Osteoblast (primary cell): ENCODE measurements around the gene LYZL6. TPM values are rescaled to one million over a fixed set of nuclear protein-coding genes. Genes with fewer than 3 reads are reported as not detected.

Source experiments
- DNase-seq: peaks from one replicate; pipeline ENCODE4 v3.0.0; 2011; ENCODE audit warnings: low spot score, mixed read lengths; ENCODE audit not compliant: insufficient read length; ENCODE audit errors: missing footprints
- H2AFZ ChIP-seq: 2 replicates; pipeline ENCODE4 v1.6.0; 2011; ENCODE audit warnings: mild to moderate bottlenecking, low read length
- H3K27ac ChIP-seq: 2 replicates; pipeline ENCODE4 v1.5.1; 2011; ENCODE audit warnings: mild to moderate bottlenecking, low read depth, low read length, moderate library complexity
- H3K27me3 ChIP-seq: 2 replicates; pipeline ENCODE4 v1.6.0; 2012; ENCODE audit warnings: mild to moderate bottlenecking, control low read depth, inconsistent platforms, low read length, moderate library complexity; ENCODE audit not compliant: insufficient read depth
- H3K36me3 ChIP-seq: 2 replicates; pipeline ENCODE4 v1.5.1; 2011; ENCODE audit warnings: mild to moderate bottlenecking, low read length, control low read depth, moderate library complexity; ENCODE audit not compliant: insufficient read depth
- H3K4me1 ChIP-seq: 2 replicates; pipeline ENCODE4 v1.5.1; 2011; ENCODE audit warnings: mild to moderate bottlenecking, low read length, control low read depth, moderate library complexity; ENCODE audit not compliant: insufficient read depth
- H3K4me2 ChIP-seq: 2 replicates; pipeline ENCODE4 v1.6.0; 2011; ENCODE audit warnings: mild to moderate bottlenecking, low read length; ENCODE audit not compliant: insufficient read depth
- H3K4me3 ChIP-seq: fragments of 200-600 bp; sonication (generic); 3 replicates; pipeline ENCODE4 v1.5.1; 2012; ENCODE audit warnings: mild to moderate bottlenecking, low read length, inconsistent platforms; ENCODE audit not compliant: insufficient read depth
- H3K79me2 ChIP-seq: 2 replicates; pipeline ENCODE4 v1.6.0; 2012; ENCODE audit warnings: mild to moderate bottlenecking, low read length, control low read depth, inconsistent platforms; ENCODE audit not compliant: insufficient read depth
- H3K9me3 ChIP-seq: 2 replicates; pipeline ENCODE4 v1.5.1; 2011; ENCODE audit warnings: low read depth, low read length, control low read depth
- H4K20me1 ChIP-seq: 2 replicates; pipeline ENCODE4 v1.6.0; 2012; ENCODE audit warnings: mild to moderate bottlenecking, low read length, control low read depth; ENCODE audit not compliant: insufficient read depth
- total RNA-seq: library from RNA; depleted of rRNA; stranded (reverse); fragments of >200 nt; gene quantifications from 2 replicates; pipeline ENCODE4 v1.2.3, GENCODE V29; 2012
- TF ChIP-seq, protein P1 (sequence below): IDR thresholded peaks from 2 replicates; pipeline ENCODE4 v1.5.1; 2011; ENCODE audit warnings: mild to moderate bottlenecking, low read depth, low read length, moderate library complexity; ENCODE audit errors: extremely low read depth

LYZL6 gene
- total RNA-seq, 1 donor = not detected

DNA sequence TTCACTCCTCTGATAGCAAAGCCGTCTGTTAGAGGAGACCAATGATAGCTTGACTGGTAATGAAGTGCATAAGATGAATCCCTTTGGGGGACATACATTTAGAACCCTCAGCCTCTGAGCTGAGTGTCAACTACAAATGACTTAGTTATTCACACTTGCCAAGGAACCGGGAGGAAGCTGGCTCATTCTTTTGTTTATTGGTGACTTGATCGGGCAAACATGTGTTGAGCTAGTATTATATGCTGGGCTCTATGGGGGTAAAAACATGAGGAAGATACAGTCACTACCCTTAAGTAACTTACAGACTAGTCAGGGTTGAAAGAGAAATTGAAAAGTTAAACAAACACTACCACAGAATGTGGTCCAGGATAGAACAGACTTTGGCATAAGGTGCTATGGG is 34.8 kb upstream of the LYZL6 start:
- no peaks in the 10 kb centered on the region for H3K36me3 ChIP-seq
- H4K20me1 ChIP-seq = no peaks in the 10 kb centered on the region
- H3K4me3 ChIP-seq = no peak overlapping the region
- peaks cover 5% of the 10 kb centered on the region for H3K4me1 ChIP-seq
- TF ChIP-seq, protein P1, sequence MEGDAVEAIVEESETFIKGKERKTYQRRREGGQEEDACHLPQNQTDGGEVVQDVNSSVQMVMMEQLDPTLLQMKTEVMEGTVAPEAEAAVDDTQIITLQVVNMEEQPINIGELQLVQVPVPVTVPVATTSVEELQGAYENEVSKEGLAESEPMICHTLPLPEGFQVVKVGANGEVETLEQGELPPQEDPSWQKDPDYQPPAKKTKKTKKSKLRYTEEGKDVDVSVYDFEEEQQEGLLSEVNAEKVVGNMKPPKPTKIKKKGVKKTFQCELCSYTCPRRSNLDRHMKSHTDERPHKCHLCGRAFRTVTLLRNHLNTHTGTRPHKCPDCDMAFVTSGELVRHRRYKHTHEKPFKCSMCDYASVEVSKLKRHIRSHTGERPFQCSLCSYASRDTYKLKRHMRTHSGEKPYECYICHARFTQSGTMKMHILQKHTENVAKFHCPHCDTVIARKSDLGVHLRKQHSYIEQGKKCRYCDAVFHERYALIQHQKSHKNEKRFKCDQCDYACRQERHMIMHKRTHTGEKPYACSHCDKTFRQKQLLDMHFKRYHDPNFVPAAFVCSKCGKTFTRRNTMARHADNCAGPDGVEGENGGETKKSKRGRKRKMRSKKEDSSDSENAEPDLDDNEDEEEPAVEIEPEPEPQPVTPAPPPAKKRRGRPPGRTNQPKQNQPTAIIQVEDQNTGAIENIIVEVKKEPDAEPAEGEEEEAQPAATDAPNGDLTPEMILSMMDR = no peak
- no peaks in the 10 kb centered on the region for H3K9me3 ChIP-seq
- DNase-seq = peak; percentile 26
- peaks cover 4% of the 10 kb centered on the region for H3K27me3 ChIP-seq
- no peak overlapping the region for H2AFZ ChIP-seq
- H3K79me2 ChIP-seq = no peaks in the 10 kb centered on the region
- H3K4me2 ChIP-seq = no peak overlapping the region
- H3K27ac ChIP-seq = no peak overlapping the region

DNA sequence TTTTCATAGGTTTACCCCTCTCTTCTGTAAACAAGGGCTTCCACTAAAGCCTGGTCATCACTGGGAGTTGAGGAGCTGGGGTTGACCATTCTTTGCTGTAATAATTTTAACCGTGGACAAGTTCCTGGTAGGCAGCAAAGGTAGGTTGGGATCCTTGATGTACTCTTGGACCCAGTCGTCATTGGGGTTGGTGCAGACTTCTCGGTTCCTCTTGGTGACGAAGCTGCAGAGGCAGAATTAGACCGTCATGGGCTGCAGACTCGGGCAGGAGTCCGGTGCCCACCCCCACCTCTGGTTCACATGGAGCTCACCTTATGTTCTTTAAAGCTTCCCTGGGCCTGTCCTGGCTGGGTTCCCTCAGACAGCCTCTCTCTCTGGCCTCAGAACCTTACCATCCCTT is 34.0 kb upstream of the LYZL6 start:
- Histone ChIP-seq H3K79me2 (no peaks in the 10 kb centered on the region), H4K20me1 (no peaks in the 10 kb centered on the region), H2AFZ (no peak overlapping the region), H3K4me1 (peaks cover 6% of the 10 kb centered on the region), H3K27ac (no peak overlapping the region), H3K9me3 (no peaks in the 10 kb centered on the region), H3K4me3 (no peak overlapping the region), H3K27me3 (peaks cover 4% of the 10 kb centered on the region), H3K4me2 (no peak overlapping the region), H3K36me3 (no peaks in the 10 kb centered on the region)
- TF ChIP-seq, protein P1 = no peak
- DNase-seq = no peak

DNA sequence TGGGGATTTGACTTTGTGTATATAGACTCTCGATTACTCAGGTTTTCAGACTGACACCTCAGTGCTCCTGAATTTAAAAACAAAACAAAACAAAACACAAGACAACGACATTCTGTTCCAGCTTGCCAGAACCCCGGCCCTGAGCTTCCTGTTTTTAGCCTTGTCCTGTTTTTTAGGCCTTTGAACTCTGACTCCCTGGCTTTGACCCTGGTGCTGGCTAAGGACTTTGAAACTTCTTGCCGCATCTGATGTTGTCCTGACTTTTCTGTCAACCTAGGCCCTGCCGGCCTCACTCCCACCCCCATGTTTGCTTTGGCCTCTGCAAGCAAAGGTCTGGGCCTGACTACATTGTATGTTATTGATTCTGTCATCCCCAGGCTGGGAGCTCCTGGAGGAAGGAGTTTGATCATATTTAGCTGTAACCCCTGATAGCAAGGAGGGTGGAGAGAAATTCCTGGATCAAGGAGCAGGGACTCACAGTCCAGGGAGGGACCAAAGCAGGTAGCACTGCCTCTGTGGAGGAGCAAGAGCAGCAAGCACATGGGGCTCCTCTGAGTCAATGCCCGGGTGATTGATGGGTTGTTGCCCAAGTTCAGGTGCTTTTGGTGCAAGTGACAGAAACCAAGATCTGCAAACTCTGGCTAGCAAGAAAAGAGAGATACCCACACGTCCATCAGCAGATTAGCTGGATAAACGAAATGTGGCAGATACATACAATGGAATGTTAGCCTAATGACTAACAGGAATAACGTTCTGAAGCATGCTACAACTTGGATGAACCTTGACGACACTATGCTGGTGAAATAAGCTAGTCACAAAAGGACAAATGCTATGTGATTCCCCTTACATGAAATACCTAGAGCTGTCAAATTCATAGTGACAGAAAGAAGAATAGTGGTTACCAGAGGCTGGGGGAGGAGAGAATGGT is 30.1 kb upstream of the LYZL6 start:
- no peak overlapping the region for H3K27ac ChIP-seq
- no peaks in the 10 kb centered on the region for H3K79me2 ChIP-seq
- peak overlapping the region; percentile 53 for H2AFZ ChIP-seq
- H3K4me1 ChIP-seq = peaks cover 6% of the 10 kb centered on the region
- no peaks in the 10 kb centered on the region for H3K36me3 ChIP-seq
- H3K9me3 ChIP-seq = no peaks in the 10 kb centered on the region
- TF ChIP-seq, protein P1 = no peak
- peak; percentile 18 for DNase-seq
- no peaks in the 10 kb centered on the region for H4K20me1 ChIP-seq
- no peak overlapping the region for H3K4me3 ChIP-seq
- no peaks in the 10 kb centered on the region for H3K27me3 ChIP-seq
- H3K4me2 ChIP-seq = no peak overlapping the region

DNA sequence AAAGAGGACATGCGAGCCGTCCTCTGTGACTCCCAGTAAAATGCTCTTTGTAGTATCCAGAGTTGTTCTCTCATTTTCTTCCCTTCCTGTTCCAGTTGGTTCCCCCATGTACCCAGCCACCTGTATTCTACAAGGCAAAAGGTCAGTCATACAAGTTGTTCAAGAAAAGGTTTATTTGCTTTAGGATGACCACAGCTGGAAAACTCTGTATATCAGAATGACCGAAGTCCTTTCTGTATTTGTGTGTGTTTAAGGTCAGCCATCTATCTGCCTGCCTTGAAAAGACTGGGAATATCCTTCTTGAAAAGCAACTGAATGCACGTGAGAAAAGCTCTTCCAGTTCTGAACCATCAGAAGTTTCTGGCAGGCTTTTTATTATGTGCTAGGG is 29.4 kb upstream of the LYZL6 start:
- H4K20me1 ChIP-seq = no peaks in the 10 kb centered on the region
- H3K9me3 ChIP-seq = no peaks in the 10 kb centered on the region
- H3K27me3 ChIP-seq = no peaks in the 10 kb centered on the region
- H3K36me3 ChIP-seq = no peaks in the 10 kb centered on the region
- TF ChIP-seq, protein P1 = no peak
- H3K27ac ChIP-seq = no peak overlapping the region
- no peaks in the 10 kb centered on the region for H3K79me2 ChIP-seq
- peaks cover 6% of the 10 kb centered on the region for H3K4me1 ChIP-seq
- DNase-seq = no peak
- no peak overlapping the region for H3K4me2 ChIP-seq
- peak overlapping the region; percentile 53 for H2AFZ ChIP-seq
- no peak overlapping the region for H3K4me3 ChIP-seq
